GM06990 (cell line): ENCODE data around the gene RTN4RL2.

Experiments used
- DNase-seq: peaks from one replicate; pipeline ENCODE4 v3.0.0-alpha.2; 2011; ENCODE audit not compliant: insufficient read length; ENCODE audit errors: extremely low read depth
- H3K27me3 ChIP-seq: replicated peaks from 2 replicates; pipeline ENCODE4 v1.6.0; 2011; ENCODE audit warnings: low read length; ENCODE audit not compliant: control insufficient read depth, insufficient read depth
- H3K36me3 ChIP-seq: 2 replicates; pipeline ENCODE4 v1.5.1; 2011; ENCODE audit warnings: low read length; ENCODE audit not compliant: control insufficient read depth, insufficient read depth
- H3K4me3 ChIP-seq: replicated peaks from 2 replicates; pipeline ENCODE4 v1.5.1; 2011; ENCODE audit warnings: low read depth, mild to moderate bottlenecking, control low read depth, low read length
- CTCF ChIP-seq: IDR thresholded peaks from 2 replicates; pipeline ENCODE4 v1.5.1; 2011; ENCODE audit warnings: low read length, control low read depth, mild to moderate bottlenecking, inconsistent platforms; ENCODE audit not compliant: insufficient read depth, poor library complexity, severe bottlenecking

RTN4RL2 gene

GRCh38 chr11:57428643-57429042 is 31.7 kb upstream of the RTN4RL2 start:
- Histone ChIP-seq H3K4me3 (no peak overlapping the region), H3K27me3 (no peaks in the 10 kb centered on the region), H3K36me3 (peaks cover 7% of the 10 kb centered on the region)
- no peak for TF ChIP-seq CTCF
- DNase-seq: no peak

GRCh38 chr11:57429946-57430345 is 30.4 kb upstream of the RTN4RL2 start:
- Histone ChIP-seq H3K27me3 (no peaks in the 10 kb centered on the region), H3K4me3 (no peak overlapping the region), H3K36me3 (peaks cover 3% of the 10 kb centered on the region; the same call in 1 of the 2 replicates)
- no peak for TF ChIP-seq CTCF
- no peak for DNase-seq

- Histone ChIP-seq H3K27me3 (no peaks in the 10 kb centered on the region), H3K36me3 (no peaks in the 10 kb centered on the region), H3K4me3 (no peak overlapping the region)
- no peak for DNase-seq
- TF ChIP-seq CTCF: no peak
Observed at GRCh38 chr11:57430952-57431351, 29.4 kb upstream of the RTN4RL2 start.

- TF ChIP-seq CTCF: no peak
- Histone ChIP-seq H3K4me3 (no peak overlapping the region), H3K36me3 (no peaks in the 10 kb centered on the region), H3K27me3 (no peaks in the 10 kb centered on the region)
- DNase-seq: no peak
Observed at GRCh38 chr11:57432149-57432561, 28.2 kb upstream of the RTN4RL2 start.

GRCh38 chr11:57432714-57433163 is 27.6 kb upstream of the RTN4RL2 start:
- no peak for DNase-seq
- Histone ChIP-seq H3K4me3 (no peak overlapping the region), H3K27me3 (no peaks in the 10 kb centered on the region), H3K36me3 (no peaks in the 10 kb centered on the region)
- no peak for TF ChIP-seq CTCF
